Thyroid gland (tissue), 4 donors: ENCODE data around the gene ARHGAP18. TPM values are rescaled to one million over a fixed set of nuclear protein-coding genes. Genes with fewer than 3 reads are reported as not detected.

ENCODE experiments used
- DNase-seq, 2 donors: peaks; one replicate each; pipeline ENCODE4 v3.0.0-alpha.2; 2019
- H3K27ac ChIP-seq, 3 donors: fragments of 200-600 bp; sonication (generic); 1 replicate in 2 of 3; 2 replicates in 1 of 3; pipeline ENCODE4 v1.5.1; 2016 to 2019; ENCODE audit warnings: mild to moderate bottlenecking in 1 of 3, moderate library complexity in 1 of 3
- H3K27me3 ChIP-seq: fragments of 200-600 bp; sonication (generic); one replicate; pipeline ENCODE4 v1.5.1; 2019
- H3K36me3 ChIP-seq, 2 donors: fragments of 200-600 bp; sonication (generic); one replicate each; pipeline ENCODE4 v1.5.1; 2016 to 2019
- H3K4me1 ChIP-seq, 2 donors: fragments of 200-600 bp; sonication (generic); one replicate each; pipeline ENCODE4 v1.5.1; 2017 to 2019
- H3K4me3 ChIP-seq, 3 donors: fragments of 200-600 bp; sonication (generic); replicated peaks in 1 of 3; 1 replicate in 2 of 3; 2 replicates in 1 of 3; pipeline ENCODE4 v1.5.1; 2016; ENCODE audit warnings: mild to moderate bottlenecking in 1 of 3
- H3K9me3 ChIP-seq: fragments of 200-600 bp; sonication (generic); one replicate; pipeline ENCODE4 v1.5.1; 2017
- CTCF ChIP-seq, 6 experiments: fragments of 200-600 bp in 3 of 6; fragments of 450-650 bp in 3 of 6; sonication (generic) in 3 of 6; IDR thresholded peaks; one replicate each; pipeline ENCODE4 v1.5.1; 2016 to 2019; ENCODE audit warnings: antibody characterized with exemption in 6 of 6, mild to moderate bottlenecking in 2 of 6, inconsistent platforms in 1 of 6, moderate library complexity in 1 of 6
- POLR2A ChIP-seq, 2 donors: fragments of 450-650 bp; IDR thresholded peaks; one replicate each; pipeline ENCODE4 v1.6.1; 2017; ENCODE audit warnings: antibody characterized with exemption in 2 of 2, mild to moderate bottlenecking in 2 of 2, moderate library complexity in 1 of 2
- WGBS, 2 donors: methylation state at CpG; one replicate each; pipeline ENCODE4 v1.1.5; 2017; 5-methylcytosine and 5-hydroxymethylcytosine counted together
- intact Hi-C: fragments of 100-400 bp; cut with DNase I; formaldehyde crosslinking; loops from one replicate; pipeline ENCODE4 v1.15.1; 2023
- total RNA-seq, 4 donors: library from RNA; depleted of rRNA; stranded (reverse); fragments of >200 nt; gene quantifications; one replicate each; pipeline ENCODE4 v1.2.3, GENCODE V29; 2016

Gene ARHGAP18
- total RNA-seq, 4 donors from 2014 or later = 26.5 to 31.6 (median 28.3) TPM

GRCh38 chr6:129667034-129667433, 42.9 kb downstream of the ARHGAP18 start:
- Histone ChIP-seq H3K27ac (no peak overlapping the region), H3K4me1 (peaks cover 38 to 53% of the 10 kb centered on the region in 2 donors), H3K36me3 (no peaks in the 10 kb centered on the region), H3K4me3 (no peak overlapping the region), H3K9me3 (no peaks in the 10 kb centered on the region), H3K27me3 (no peaks in the 10 kb centered on the region)
- DNase-seq = no peak
- TF ChIP-seq POLR2A (IDR thresholded peaks at IDR 0.05) (no peak), CTCF (IDR thresholded peaks at IDR 0.05) (peak in 3 of 6 experiments; percentile 9 to 17 (median 13))
- intact Hi-C loops = no loop called here

- no peaks in the 10 kb centered on the region for H3K9me3 ChIP-seq
- no peak overlapping the region for H3K27ac ChIP-seq
- H3K4me1 ChIP-seq = peaks cover 36 to 58% of the 10 kb centered on the region in 2 donors
- intact Hi-C loops = no loop called here
- TF ChIP-seq CTCF (IDR thresholded peaks at IDR 0.05) (no peak), POLR2A (IDR thresholded peaks at IDR 0.05) (no peak)
- no peaks in the 10 kb centered on the region for H3K27me3 ChIP-seq
- H3K4me3 ChIP-seq = no peak overlapping the region
- no peaks in the 10 kb centered on the region for H3K36me3 ChIP-seq
- no peak for DNase-seq
- 56 to 63% methylated on average over 3 of the region's 3 CpGs for WGBS, 2 donors
Observed at GRCh38 chr6:129665555-129665954, 44.4 kb downstream of the ARHGAP18 start.

DNA sequence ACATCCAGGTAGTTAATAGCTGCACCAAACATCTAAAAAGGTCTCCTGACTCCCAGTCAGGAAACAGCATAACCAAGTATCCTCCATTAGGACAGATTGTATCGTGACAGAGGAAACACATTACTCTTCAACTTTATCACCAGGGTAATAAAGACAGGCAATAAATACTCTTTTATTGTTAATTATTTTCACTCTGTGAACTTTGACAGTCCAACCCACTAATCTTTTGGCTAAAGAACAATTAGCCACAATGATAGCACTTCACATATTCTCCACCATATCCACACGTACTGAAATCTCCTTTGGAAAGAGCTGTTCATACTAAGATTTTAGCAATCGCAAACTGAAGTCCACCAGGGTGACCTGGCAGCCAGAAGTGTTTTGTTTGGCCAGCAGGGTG, 46.4 kb downstream of the ARHGAP18 start:
- WGBS, 2 donors = 44 to 53% methylated on average over 3 of the region's 3 CpGs
- no peak for DNase-seq
- TF ChIP-seq CTCF (IDR thresholded peaks at IDR 0.05) = no peak
- no peak for TF ChIP-seq POLR2A (IDR thresholded peaks at IDR 0.05)
- intact Hi-C loops = no loop called here
- Histone ChIP-seq H3K4me3 (no peak overlapping the region), H3K36me3 (no peaks in the 10 kb centered on the region), H3K9me3 (no peaks in the 10 kb centered on the region), H3K27ac (peak overlapping the region in 1 of 3 donors; percentile 57), H3K27me3 (no peaks in the 10 kb centered on the region), H3K4me1 (peaks cover 38 to 61% of the 10 kb centered on the region in 2 donors)

GRCh38 chr6:129662980-129663431, 47.0 kb downstream of the ARHGAP18 start:
- WGBS, 2 donors = 90 to 92% methylated on average over 4 of the region's 4 CpGs
- TF ChIP-seq CTCF (IDR thresholded peaks at IDR 0.05) (no peak), POLR2A (IDR thresholded peaks at IDR 0.05) (no peak)
- H3K9me3 ChIP-seq = no peaks in the 10 kb centered on the region
- no peak for DNase-seq
- no peaks in the 10 kb centered on the region for H3K27me3 ChIP-seq
- H3K4me1 ChIP-seq = peaks cover 38 to 61% of the 10 kb centered on the region in 2 donors
- H3K27ac ChIP-seq = peak overlapping the region in 2 of 3 donors; percentile 57 to 64
- no peak overlapping the region for H3K4me3 ChIP-seq
- intact Hi-C loops = no loop called here
- no peaks in the 10 kb centered on the region for H3K36me3 ChIP-seq

DNA sequence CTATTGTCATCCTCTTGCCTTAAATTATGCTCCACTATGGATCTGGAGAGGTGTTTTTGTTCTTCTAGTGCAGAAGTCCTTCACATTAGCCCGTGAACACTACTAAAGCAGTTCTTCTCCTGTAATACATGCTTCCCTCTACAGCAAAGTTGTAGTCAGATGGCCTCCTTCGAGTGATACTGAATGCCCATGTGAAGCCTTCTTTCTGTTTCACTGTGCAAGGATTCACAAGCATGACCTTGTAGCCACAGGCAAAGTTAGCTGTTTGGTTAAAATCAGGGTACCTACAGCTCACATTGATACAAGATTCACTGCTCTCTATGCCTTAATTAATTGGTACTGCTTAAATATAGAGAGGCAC, 47.6 kb downstream of the ARHGAP18 start:
- Histone ChIP-seq H3K36me3 (no peaks in the 10 kb centered on the region), H3K27ac (peak overlapping the region; percentile 19 to 64 (median 42)), H3K4me3 (no peak overlapping the region), H3K27me3 (no peaks in the 10 kb centered on the region), H3K9me3 (no peaks in the 10 kb centered on the region), H3K4me1 (peaks cover 38 to 55% of the 10 kb centered on the region in 2 donors)
- DNase-seq = no peak
- TF ChIP-seq POLR2A (IDR thresholded peaks at IDR 0.05) (no peak), CTCF (IDR thresholded peaks at IDR 0.05) (no peak)
- 34 to 40% methylated on average over 2 of the region's 2 CpGs for WGBS, 2 donors
- intact Hi-C loops = no loop called here
